Stomach (tissue), 4 donors: ENCODE measurements around the gene NUP62CL.
"Not testable (repeated sequence)": the region's sequence is repeated elsewhere in the genome, so short reads cannot be mapped to it uniquely, and the experiment has no call there.

Experiments
- CTCF ChIP-seq, 7 experiments: fragments of 450-650 bp in 4 of 7; fragments of 200-600 bp in 3 of 7; sonication (generic) in 3 of 7; IDR thresholded peaks; one replicate each; pipeline ENCODE4 v1.5.1; 2016 to 2019; ENCODE audit warnings: antibody characterized with exemption in 7 of 7, control low read depth in 2 of 7, mild to moderate bottlenecking in 1 of 7
- POLR2A ChIP-seq, 4 donors: fragments of 450-650 bp; IDR thresholded peaks; one replicate each; pipeline ENCODE4 v1.6.1; 2016; ENCODE audit warnings: antibody characterized with exemption in 4 of 4, control low read depth in 2 of 4, mild to moderate bottlenecking in 1 of 4, moderate library complexity in 1 of 4

- not testable (repeated sequence) for TF ChIP-seq CTCF, POLR2A (IDR thresholded peaks at IDR 0.05)
Observed at GRCh38 chrX:107155621-107156430, 50.4 kb downstream of the NUP62CL start.
